Progenitor cell of endocrine pancreas (in vitro differentiated cells): ENCODE measurements around the gene NKX2-2. TPM values are rescaled to one million over a fixed set of nuclear protein-coding genes. Genes with fewer than 3 reads are reported as not detected.

Experiments used
- DNase-seq: peaks from one replicate; pipeline ENCODE4 v3.0.0; 2021; ENCODE audit warnings: low spot score; ENCODE audit not compliant: unreplicated experiment
- H3K27ac Mint-ChIP-seq: 2 replicates; pipeline ENCODE4 v1.8.0; 2021; ENCODE audit warnings: mild to moderate bottlenecking, moderate library complexity, mixed read lengths
- H3K27me3 Mint-ChIP-seq: 2 replicates; pipeline ENCODE4 v1.8.0; 2021; ENCODE audit warnings: mixed read lengths
- H3K36me3 Mint-ChIP-seq: 2 replicates; pipeline ENCODE4 v1.8.0; 2022; ENCODE audit warnings: mixed read lengths; ENCODE audit not compliant: insufficient read depth
- H3K4me1 Mint-ChIP-seq: 2 replicates; pipeline ENCODE4 v1.8.0; 2021; ENCODE audit warnings: low read depth, mixed read lengths
- H3K4me3 Mint-ChIP-seq: 2 replicates; pipeline ENCODE4 v1.8.0; 2021; ENCODE audit warnings: low read depth, mild to moderate bottlenecking, moderate library complexity, mixed read lengths
- H3K9me3 Mint-ChIP-seq: 2 replicates; pipeline ENCODE4 v1.8.0; 2021; ENCODE audit warnings: low read depth, mixed read lengths
- total RNA-seq: library from RNA; stranded (reverse); gene quantifications from 2 replicates; pipeline ENCODE4 v1.2.1, GENCODE V29; 2021
- TF ChIP-seq, protein P1 (sequence below): fragments of 200-600 bp; sonication (generic); IDR thresholded peaks from one replicate; pipeline ENCODE4 v1.5.0; 2021; ENCODE audit warnings: antibody characterized with exemption, mild to moderate bottlenecking; ENCODE audit not compliant: unreplicated experiment

Gene NKX2-2
- total RNA-seq, 1 donor from 2014 or later: 15.5 TPM

DNA sequence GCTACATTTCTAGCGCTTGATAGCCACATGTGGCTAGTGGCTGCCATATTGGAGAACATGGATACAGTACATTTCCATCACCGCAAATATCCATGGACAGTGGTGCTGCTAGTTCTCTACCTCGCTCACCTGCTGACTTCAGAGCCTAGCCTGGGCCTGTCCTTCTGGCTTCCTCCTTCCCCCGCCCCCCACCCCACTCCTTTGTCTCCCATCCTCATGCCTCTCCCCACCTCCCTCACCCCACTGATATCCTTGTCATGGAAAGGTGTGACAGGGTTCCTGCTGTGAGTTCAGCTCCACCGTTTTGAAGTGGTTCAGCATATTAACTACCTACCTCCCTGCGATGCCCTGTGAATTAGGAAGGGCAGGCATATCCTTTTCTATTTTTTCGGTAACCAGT, 14.2 kb downstream of the NKX2-2 start:
- no peaks in the 10 kb centered on the region for H3K9me3 Mint-ChIP-seq
- peaks cover under 1% of the 10 kb centered on the region for H3K4me1 Mint-ChIP-seq
- H3K4me3 Mint-ChIP-seq: no peak overlapping the region
- H3K27me3 Mint-ChIP-seq: peaks cover 53% of the 10 kb centered on the region
- TF ChIP-seq, protein P1, sequence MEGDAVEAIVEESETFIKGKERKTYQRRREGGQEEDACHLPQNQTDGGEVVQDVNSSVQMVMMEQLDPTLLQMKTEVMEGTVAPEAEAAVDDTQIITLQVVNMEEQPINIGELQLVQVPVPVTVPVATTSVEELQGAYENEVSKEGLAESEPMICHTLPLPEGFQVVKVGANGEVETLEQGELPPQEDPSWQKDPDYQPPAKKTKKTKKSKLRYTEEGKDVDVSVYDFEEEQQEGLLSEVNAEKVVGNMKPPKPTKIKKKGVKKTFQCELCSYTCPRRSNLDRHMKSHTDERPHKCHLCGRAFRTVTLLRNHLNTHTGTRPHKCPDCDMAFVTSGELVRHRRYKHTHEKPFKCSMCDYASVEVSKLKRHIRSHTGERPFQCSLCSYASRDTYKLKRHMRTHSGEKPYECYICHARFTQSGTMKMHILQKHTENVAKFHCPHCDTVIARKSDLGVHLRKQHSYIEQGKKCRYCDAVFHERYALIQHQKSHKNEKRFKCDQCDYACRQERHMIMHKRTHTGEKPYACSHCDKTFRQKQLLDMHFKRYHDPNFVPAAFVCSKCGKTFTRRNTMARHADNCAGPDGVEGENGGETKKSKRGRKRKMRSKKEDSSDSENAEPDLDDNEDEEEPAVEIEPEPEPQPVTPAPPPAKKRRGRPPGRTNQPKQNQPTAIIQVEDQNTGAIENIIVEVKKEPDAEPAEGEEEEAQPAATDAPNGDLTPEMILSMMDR: no peak
- DNase-seq: no peak
- H3K27ac Mint-ChIP-seq: no peak overlapping the region
- no peaks in the 10 kb centered on the region for H3K36me3 Mint-ChIP-seq

GRCh38 chr20:21498635-21499034, 15.2 kb downstream of the NKX2-2 start:
- no peaks in the 10 kb centered on the region for H3K9me3 Mint-ChIP-seq
- no peaks in the 10 kb centered on the region for H3K36me3 Mint-ChIP-seq
- H3K27ac Mint-ChIP-seq: no peak overlapping the region
- H3K27me3 Mint-ChIP-seq: peaks cover 43% of the 10 kb centered on the region
- DNase-seq: no peak
- H3K4me1 Mint-ChIP-seq: peaks cover 8% of the 10 kb centered on the region
- TF ChIP-seq, protein P1: no peak
- H3K4me3 Mint-ChIP-seq: no peak overlapping the region

DNA sequence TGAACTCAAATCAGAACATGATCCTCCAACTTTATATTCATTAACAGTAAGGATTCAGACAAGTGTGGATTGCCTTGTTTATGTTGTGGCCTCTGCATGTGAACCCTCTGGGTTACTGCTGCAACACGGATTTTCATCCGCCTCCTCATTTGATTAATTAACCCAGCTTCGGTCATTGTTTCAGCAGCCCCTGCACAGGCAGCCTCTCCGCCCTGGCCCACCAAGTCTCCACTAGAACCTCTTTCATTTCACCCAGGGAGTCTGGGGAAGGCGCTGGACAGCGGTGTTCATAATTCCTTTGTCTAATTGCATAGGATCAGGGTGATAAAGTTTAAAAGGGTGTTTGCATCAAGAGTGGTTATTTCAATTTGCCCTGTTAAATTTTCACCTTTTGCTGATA, 15.7 kb downstream of the NKX2-2 start:
- Mint-ChIP-seq H3K4me3 (no peak overlapping the region), H3K4me1 (peaks cover 8% of the 10 kb centered on the region), H3K36me3 (no peaks in the 10 kb centered on the region), H3K27ac (no peak overlapping the region), H3K9me3 (no peaks in the 10 kb centered on the region), H3K27me3 (peaks cover 42% of the 10 kb centered on the region)
- TF ChIP-seq, protein P1: no peak
- DNase-seq: no peak

DNA sequence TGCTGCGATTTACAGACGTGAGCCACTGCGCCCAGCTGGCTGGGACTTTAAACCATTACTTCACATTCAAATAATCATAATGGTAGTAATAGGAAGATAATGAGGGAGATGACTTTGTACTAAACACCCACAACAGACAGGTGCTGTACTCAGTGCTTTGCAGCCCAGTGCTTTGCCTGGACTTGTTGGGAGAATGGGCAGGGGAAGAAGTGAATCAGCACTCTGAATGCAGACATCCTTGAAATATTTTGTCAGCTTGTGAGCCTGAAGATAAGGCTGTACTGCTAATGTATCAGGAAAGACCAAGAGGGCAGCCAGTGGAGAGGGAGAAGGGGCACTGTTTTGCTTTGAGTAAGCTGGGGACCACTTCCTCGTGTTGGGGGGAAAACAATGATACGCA, 17.4 kb downstream of the NKX2-2 start:
- H3K27me3 Mint-ChIP-seq: peaks cover 43% of the 10 kb centered on the region
- H3K27ac Mint-ChIP-seq: no peak overlapping the region
- TF ChIP-seq, protein P1: no peak
- H3K4me1 Mint-ChIP-seq: peaks cover 8% of the 10 kb centered on the region
- no peaks in the 10 kb centered on the region for H3K36me3 Mint-ChIP-seq
- no peak overlapping the region for H3K4me3 Mint-ChIP-seq
- no peak for DNase-seq
- H3K9me3 Mint-ChIP-seq: no peaks in the 10 kb centered on the region

DNA sequence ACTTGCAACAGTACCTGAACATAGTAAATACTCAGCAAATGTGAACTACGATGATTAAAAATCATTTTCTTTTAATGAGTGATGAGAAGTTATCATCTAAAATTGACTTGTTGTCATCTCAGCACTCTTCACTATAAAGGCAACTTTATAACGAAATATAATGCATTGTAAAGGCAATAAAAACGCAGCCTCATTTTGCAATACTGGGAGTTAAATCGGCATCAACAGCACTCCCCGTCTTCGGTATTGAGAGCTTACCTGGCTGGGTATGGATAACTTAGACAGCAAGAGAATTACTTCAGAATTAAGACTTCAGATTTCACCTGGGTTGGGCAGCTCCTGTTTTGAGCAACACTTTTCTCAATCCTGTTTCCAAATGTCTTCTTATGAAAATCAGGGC, 20.8 kb downstream of the NKX2-2 start:
- Mint-ChIP-seq H3K4me3 (no peak overlapping the region), H3K36me3 (no peaks in the 10 kb centered on the region), H3K4me1 (peaks cover 17% of the 10 kb centered on the region), H3K9me3 (no peaks in the 10 kb centered on the region), H3K27me3 (peaks cover 35% of the 10 kb centered on the region), H3K27ac (no peak overlapping the region)
- DNase-seq: no peak
- TF ChIP-seq, protein P1: no peak
